ENCODE data around the gene ARSI.

Gene ARSI

DNA sequence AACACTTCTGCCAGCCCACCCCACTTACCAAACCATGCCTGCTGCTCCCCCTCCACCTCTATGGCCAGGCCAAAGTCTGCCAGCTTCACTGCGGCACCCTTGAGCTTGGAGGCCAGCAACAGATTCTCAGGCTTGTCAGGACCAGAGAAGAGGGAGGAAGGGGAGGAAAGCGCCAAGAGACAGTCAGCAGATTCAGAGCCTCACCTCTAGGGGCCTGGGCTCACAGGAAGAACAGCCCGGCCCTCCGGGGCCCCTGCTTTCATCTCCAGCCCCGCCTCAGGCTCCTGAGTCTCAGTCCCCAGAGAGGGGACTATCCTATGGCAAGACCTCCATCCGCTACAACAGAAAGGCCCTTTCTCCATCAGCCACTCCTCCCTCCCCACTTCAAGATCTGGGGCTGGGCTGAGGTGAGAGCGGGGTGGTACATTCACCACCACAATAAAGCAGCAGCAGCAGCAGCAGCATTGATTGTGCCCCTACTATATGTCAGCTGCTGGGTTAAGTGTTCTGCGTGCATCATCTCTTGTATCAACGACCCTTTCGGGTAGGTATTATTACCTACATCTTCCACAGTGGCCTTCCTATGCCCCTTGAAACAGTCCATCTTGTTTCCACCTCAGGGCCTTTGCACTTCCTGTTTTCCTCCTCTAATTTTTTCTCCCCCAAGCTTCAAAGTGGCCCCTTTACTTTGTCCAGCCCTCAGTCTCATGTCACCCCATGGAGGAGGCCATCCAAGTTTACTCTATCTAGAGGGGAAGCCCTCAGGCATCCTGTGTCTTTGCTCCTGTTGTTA lies 49.1 kb downstream of the ARSI start (continued):
- TF ChIP-seq ZNF26 (tag by site-specific recombination; IDR thresholded peaks at IDR 0.05) (no peak), IKZF3 (tag by site-specific recombination; IDR thresholded peaks at IDR 0.05) (no peak), TRIM28 (IDR thresholded peaks at IDR 0.05; ENCODE audit: borderline replicate concordance, low read length) (no peak)

DNA sequence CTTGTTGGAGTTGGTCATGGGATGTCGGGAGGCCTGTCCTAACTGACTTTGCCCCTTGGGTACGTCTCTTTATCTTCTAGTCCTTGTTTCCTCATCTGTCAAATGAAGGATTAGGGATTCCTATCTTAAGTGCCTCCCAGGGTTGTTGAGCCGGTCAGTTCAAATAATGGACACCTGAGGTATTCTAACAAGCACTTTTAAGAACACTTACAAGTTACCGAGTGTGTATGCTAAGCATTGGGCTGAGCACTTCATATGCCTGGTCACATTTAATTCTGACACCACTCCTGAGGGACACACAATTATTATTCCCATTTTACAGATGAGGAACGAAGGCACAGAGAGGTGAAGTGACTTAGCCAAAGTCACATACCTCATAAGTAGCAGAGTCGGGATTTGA lies 50.2 kb downstream of the ARSI start:
- CTCF ChIA-PET = no interaction called here
- no peaks in the 10 kb centered on the region for H3K9me3 ChIP-seq (ENCODE audit: control insufficient read depth, insufficient read depth, low read depth, low read length)
- POLR2A ChIA-PET = no interaction called here

GRCh38 chr5:150251504-150251903 lies 51.2 kb downstream of the ARSI start:
- POLR2A ChIA-PET = no interaction called here
- CTCF ChIA-PET = no interaction called here

More for the DNA sequence above, 50.2 kb downstream of the ARSI start:
- no peaks in the 10 kb centered on the region for H3K36me3 ChIP-seq (ENCODE audit: control insufficient read depth in 2 of 2, insufficient read depth in 1 of 2, low read length in 2 of 2)
- H3K27ac ChIP-seq (ENCODE audit: extremely low read depth, low read depth, low read length) = no peak overlapping the region
- no peak for TF ChIP-seq ZNF426 (tag by site-specific recombination; IDR thresholded peaks at IDR 0.05)
- TF ChIP-seq WT1 (tag by site-specific recombination; IDR thresholded peaks at IDR 0.05) = no peak
- no peak for TF ChIP-seq ZSCAN23 (tag by site-specific recombination; IDR thresholded peaks at IDR 0.05)
- no peak for TF ChIP-seq ZNF184 (tag by site-specific recombination; IDR thresholded peaks at IDR 0.05)
- no peak for TF ChIP-seq ZNF311 (tag by site-specific recombination; IDR thresholded peaks at IDR 0.05; ENCODE audit: borderline replicate concordance)
- no peak for TF ChIP-seq GLIS1 (tag by site-specific recombination; IDR thresholded peaks at IDR 0.05)
- H3K4me3 ChIP-seq (ENCODE audit: low read depth, low read length) = no peak overlapping the region
- no peaks in the 10 kb centered on the region for H3K4me1 ChIP-seq (ENCODE audit: control insufficient read depth, insufficient read depth, low read length)

More at GRCh38 chr5:150251504-150251903, 51.2 kb downstream of the ARSI start:
- no peak overlapping the region for H3K4me3 ChIP-seq (ENCODE audit: low read depth, low read length)
- no peaks in the 10 kb centered on the region for H3K4me1 ChIP-seq (ENCODE audit: control insufficient read depth, insufficient read depth, low read length)
- no peak for TF ChIP-seq ZNF692 (tag by site-specific recombination; IDR thresholded peaks at IDR 0.05)
- no peak for TF ChIP-seq ZNF10 (tag by site-specific recombination; IDR thresholded peaks at IDR 0.05)
- no peak for TF ChIP-seq ZNF366 (tag by site-specific recombination; conservative IDR thresholded peaks at IDR 0.05)
- no peak for TF ChIP-seq MZF1 (tag by site-specific recombination; IDR thresholded peaks at IDR 0.05; ENCODE audit: borderline replicate concordance)
- no peak for TF ChIP-seq CTCF (tag by site-specific recombination; IDR thresholded peaks at IDR 0.05)
- no peak for TF ChIP-seq SCRT2 (tag by site-specific recombination; IDR thresholded peaks at IDR 0.05)
- no peak for TF ChIP-seq PRDM1 (tag by site-specific recombination; IDR thresholded peaks at IDR 0.05)
- no peak for TF ChIP-seq ZNF510 (tag by site-specific recombination; IDR thresholded peaks at IDR 0.05; ENCODE audit: insufficient replicate concordance)
- TF ChIP-seq ZNF704 (tag by site-specific recombination; IDR thresholded peaks at IDR 0.05) = no peak
- TF ChIP-seq, protein P1, sequence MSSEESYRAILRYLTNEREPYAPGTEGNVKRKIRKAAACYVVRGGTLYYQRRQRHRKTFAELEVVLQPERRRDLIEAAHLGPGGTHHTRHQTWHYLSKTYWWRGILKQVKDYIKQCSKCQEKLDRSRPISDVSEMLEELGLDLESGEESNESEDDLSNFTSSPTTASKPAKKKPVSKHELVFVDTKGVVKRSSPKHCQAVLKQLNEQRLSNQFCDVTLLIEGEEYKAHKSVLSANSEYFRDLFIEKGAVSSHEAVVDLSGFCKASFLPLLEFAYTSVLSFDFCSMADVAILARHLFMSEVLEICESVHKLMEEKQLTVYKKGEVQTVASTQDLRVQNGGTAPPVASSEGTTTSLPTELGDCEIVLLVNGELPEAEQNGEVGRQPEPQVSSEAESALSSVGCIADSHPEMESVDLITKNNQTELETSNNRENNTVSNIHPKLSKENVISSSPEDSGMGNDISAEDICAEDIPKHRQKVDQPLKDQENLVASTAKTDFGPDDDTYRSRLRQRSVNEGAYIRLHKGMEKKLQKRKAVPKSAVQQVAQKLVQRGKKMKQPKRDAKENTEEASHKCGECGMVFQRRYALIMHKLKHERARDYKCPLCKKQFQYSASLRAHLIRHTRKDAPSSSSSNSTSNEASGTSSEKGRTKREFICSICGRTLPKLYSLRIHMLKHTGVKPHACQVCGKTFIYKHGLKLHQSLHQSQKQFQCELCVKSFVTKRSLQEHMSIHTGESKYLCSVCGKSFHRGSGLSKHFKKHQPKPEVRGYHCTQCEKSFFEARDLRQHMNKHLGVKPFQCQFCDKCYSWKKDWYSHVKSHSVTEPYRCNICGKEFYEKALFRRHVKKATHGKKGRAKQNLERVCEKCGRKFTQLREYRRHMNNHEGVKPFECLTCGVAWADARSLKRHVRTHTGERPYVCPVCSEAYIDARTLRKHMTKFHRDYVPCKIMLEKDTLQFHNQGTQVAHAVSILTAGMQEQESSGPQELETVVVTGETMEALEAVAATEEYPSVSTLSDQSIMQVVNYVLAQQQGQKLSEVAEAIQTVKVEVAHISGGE (tag by site-specific recombination; conservative IDR thresholded peaks at IDR 0.05; ENCODE audit: low read depth) = no peak
- TF ChIP-seq SETDB1 (IDR thresholded peaks at IDR 0.05; ENCODE audit: insufficient read length, low read length) = no peak
- TF ChIP-seq, protein P2, sequence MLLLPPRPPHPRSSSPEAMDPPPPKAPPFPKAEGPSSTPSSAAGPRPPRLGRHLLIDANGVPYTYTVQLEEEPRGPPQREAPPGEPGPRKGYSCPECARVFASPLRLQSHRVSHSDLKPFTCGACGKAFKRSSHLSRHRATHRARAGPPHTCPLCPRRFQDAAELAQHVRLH (tag by site-specific recombination; IDR thresholded peaks at IDR 0.05) = no peak
- no peaks in the 10 kb centered on the region for H3K9me3 ChIP-seq (ENCODE audit: control insufficient read depth, insufficient read depth, low read depth, low read length)
- no peak overlapping the region for H3K27ac ChIP-seq (ENCODE audit: extremely low read depth, low read depth, low read length)
- no peaks in the 10 kb centered on the region for H3K36me3 ChIP-seq (ENCODE audit: control insufficient read depth in 2 of 2, insufficient read depth in 1 of 2, low read length in 2 of 2)

Measured in HEK293 (cell line).